Measurements from ENCODE around the gene RSPH10B2.
"Not testable (repeated sequence)": the region's sequence is repeated elsewhere in the genome, so short reads cannot be mapped to it uniquely, and the experiment has no call there.

The RSPH10B2 gene

GRCh38 chr7:6753964-6754363 is at the start of gene RSPH10B2:
RSPH10B2 (plus strand) TSS chr7:6754103; CDS start chr7:6757678, 3,575 bp downstream.
- H3K9me3 Mint-ChIP-seq, H3K27ac Mint-ChIP-seq: not testable (repeated sequence)

DNA sequence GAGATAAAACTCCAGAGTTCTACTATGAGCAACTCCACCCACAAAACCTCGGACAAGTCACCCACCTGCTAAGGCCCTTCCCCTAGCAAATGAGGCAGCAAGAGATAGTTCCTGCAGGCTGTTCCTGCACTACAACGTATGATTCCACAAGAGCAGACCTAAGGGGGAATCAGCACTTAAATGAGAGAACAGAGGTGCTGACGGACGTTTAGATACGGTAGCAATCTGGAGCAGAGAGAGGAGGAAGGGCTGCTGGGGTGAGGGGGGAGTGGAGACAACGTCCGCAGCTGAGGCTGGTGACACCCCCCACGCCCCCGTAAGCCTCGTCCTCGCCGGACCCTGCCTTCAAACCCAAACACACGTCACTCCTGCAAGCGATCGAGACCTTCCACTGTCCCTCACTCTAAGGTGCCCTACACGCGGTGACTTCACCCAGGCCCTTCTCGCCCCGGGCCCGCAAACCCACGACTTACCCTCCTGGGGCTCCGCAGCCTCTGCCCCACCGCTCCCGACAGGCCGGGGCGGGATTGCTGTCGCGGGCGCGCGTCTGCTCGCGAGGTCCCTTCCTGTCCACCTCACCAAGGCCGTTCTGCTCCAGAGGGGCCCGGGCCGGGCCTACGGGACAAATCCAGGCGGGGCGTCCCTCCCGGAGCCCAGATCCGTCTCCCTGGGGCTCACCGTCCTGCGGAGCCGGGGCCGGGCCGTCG is 47.8 kb upstream of the RSPH10B2 start:
- H3K4me1 Mint-ChIP-seq = peaks cover 51% of the 10 kb centered on the region
- H3K9me3 Mint-ChIP-seq = peaks cover 30 to 35% of the 10 kb centered on the region in 2 donors
- peak overlapping the region; percentile 87 to 97 for H3K27ac Mint-ChIP-seq
- ATAC-seq = peak; percentile 55
- H3K4me3 Mint-ChIP-seq = peak overlapping the region; percentile 89 to 90
- DNase-seq = peak in 1 of 2 donors; percentile 35
- no peaks in the 10 kb centered on the region for H3K27me3 Mint-ChIP-seq

More at GRCh38 chr7:6753964-6754363, at the start of gene RSPH10B2:
- H3K27me3 Mint-ChIP-seq, DNase-seq, H3K4me3 Mint-ChIP-seq, H3K4me1 Mint-ChIP-seq: not testable (repeated sequence)
- peak; percentile 22 for ATAC-seq

- Mint-ChIP-seq H3K9me3 (peaks cover 25 to 27% of the 10 kb centered on the region in 2 donors), H3K4me3 (peak within 1 kb of the TSS; percentile 89 to 90), H3K27ac (peak within 1 kb of the TSS; percentile 87 to 97), H3K4me1 (peaks cover 45% of the 10 kb centered on the region), H3K27me3 (no peaks in the 10 kb centered on the region)
- DNase-seq (peak; percentile 93 to 97), ATAC-seq (peak; percentile 95)
Observed at GRCh38 chr7:6706666-6707407, 47.1 kb upstream of the RSPH10B2 start, which contains the start of gene ZNF12. ZNF12 (minus strand) TSS chr7:6706947; CDS start chr7:6705173, 1,774 bp downstream.

DNA sequence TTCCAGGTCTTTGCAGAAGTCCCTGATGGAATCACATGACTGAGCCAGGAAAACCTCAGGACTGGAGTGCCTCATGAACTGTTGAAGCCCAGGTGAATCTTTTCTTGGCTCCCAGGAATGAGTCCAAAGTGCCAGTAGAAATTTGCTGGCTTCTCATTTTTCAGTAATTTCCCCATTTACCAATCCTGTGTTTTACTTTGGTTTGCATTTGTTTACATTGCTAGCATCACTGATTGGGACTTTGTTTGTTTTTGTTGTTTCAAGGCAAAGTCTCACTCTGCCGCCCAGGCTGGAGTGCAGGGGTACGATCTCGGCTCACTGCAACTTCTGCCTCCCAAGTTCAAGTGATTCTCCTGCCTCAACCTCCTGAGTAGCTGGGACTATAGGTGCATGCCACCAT is 45.6 kb upstream of the RSPH10B2 start:
- Mint-ChIP-seq H3K27ac (no peak overlapping the region), H3K9me3 (peaks cover 12 to 13% of the 10 kb centered on the region in 2 donors), H3K4me3 (peak overlapping the region in 1 of 2 donors; percentile 82), H3K4me1 (peaks cover 32% of the 10 kb centered on the region), H3K27me3 (no peaks in the 10 kb centered on the region)
- ATAC-seq = no peak
- DNase-seq = no peak

DNA sequence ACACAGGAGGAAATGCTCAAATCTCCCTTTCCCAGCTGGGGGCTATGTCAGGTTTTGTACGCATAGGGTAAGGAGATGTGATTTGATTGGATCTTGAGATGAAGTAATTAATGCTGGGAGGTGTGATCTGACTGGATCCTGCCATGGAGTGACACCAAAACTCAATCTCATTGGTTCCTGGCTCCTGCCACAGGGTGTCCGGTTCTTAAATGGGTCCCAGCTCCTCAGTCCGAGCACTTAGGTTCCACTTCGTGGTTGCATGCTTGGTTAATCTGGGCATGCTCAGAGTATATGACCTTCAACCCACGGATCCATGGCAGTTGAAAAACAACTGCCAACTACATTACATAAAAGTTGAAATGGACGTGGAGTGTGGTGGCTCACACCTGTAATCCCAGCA is 44.1 kb upstream of the RSPH10B2 start:
- peaks cover 23% of the 10 kb centered on the region for H3K4me1 Mint-ChIP-seq

GRCh38 chr7:6714360-6714759 is 39.5 kb upstream of the RSPH10B2 start:
- DNase-seq (no peak), ATAC-seq (no peak)
- H3K4me3 Mint-ChIP-seq = no peak overlapping the region
- H3K27ac Mint-ChIP-seq = no peak overlapping the region
- H3K9me3 Mint-ChIP-seq = no peaks in the 10 kb centered on the region
- peaks cover 23% of the 10 kb centered on the region for H3K27me3 Mint-ChIP-seq
- H3K4me1 Mint-ChIP-seq = peaks cover 9% of the 10 kb centered on the region

More for the DNA sequence above, 44.1 kb upstream of the RSPH10B2 start:
- H3K27ac Mint-ChIP-seq = no peak overlapping the region
- peaks cover 5 to 6% of the 10 kb centered on the region in 2 donors for H3K9me3 Mint-ChIP-seq
- peak; percentile 9 to 19 for DNase-seq
- no peaks in the 10 kb centered on the region for H3K27me3 Mint-ChIP-seq
- no peak for ATAC-seq
- H3K4me3 Mint-ChIP-seq = no peak overlapping the region

DNA sequence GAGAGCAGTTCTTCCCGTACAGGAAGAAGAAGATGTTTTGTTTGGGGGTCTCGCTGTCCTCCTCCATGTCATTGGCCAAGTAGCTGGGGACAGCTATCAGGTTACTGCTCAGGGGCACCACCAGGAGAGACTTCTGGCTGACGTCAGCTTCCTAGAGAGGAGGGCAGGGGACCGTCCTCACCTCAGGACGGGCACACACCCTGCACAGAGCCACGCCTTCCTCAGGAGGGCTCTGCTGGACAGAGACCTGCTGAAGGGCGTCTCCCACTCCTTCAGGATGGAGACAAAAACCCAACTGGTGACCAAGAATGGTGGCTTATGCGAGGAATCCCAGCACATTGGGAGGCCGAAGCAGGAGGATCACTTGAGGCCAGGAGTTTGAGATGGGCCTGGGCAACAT is 38.0 kb upstream of the RSPH10B2 start:
- not testable (repeated sequence) for DNase-seq, H3K4me1 Mint-ChIP-seq, H3K4me3 Mint-ChIP-seq, ATAC-seq, H3K27ac Mint-ChIP-seq, H3K9me3 Mint-ChIP-seq
- H3K27me3 Mint-ChIP-seq = peaks cover 23% of the 10 kb centered on the region

DNA sequence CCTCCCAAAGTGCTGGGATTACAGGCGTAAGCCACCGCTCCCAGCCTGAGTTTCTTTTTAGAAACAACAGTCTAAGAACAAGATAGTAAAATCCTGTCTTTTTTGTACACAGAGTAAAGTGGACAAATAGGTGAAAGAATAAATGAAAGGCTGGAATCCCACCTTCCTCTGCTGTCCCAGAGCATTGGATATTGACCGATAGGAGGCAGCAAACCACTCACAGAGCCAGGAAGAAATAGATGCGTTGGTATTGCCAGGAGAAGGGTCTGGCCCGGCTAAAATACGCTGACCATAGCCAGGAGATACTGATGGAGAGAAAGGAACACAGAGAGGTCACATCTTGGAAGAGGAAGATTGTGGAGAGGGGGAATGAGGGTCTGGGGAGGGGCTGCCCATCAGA is 35.8 kb upstream of the RSPH10B2 start:
- H3K4me1 Mint-ChIP-seq = peaks cover 9% of the 10 kb centered on the region
- H3K27me3 Mint-ChIP-seq = peaks cover 30% of the 10 kb centered on the region
- H3K27ac Mint-ChIP-seq = no peak overlapping the region
- no peak for ATAC-seq
- no peak overlapping the region for H3K4me3 Mint-ChIP-seq
- no peak for DNase-seq
- H3K9me3 Mint-ChIP-seq = no peaks in the 10 kb centered on the region

- not testable (repeated sequence) for ATAC-seq, H3K27me3 Mint-ChIP-seq, H3K4me3 Mint-ChIP-seq, H3K9me3 Mint-ChIP-seq, DNase-seq, H3K27ac Mint-ChIP-seq
- H3K4me1 Mint-ChIP-seq = peaks cover 14% of the 10 kb centered on the region
Observed at GRCh38 chr7:6724351-6724750, 29.6 kb upstream of the RSPH10B2 start.

DNA sequence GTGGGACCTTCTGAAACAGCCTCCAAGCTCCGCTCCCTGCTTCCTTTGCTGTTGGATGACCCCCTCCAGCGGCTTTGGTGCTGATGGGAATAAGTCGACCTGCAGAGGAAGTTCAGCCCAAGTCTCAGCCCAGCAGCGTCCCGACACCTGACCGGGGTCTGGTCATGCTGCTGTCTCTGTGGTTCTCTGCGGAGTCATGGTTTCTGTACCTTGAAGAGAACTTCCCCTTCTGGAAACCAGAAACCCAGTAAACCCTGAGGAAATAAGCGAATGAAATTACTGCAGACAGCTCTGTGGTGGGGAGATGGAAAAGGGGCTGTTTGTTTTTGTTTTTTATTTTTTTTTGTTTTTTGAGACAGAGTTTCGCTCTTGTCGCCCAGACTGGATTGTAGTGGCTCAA is 28.9 kb upstream of the RSPH10B2 start:
- H3K4me1 Mint-ChIP-seq = peaks cover 17% of the 10 kb centered on the region
- H3K4me3 Mint-ChIP-seq = no peak overlapping the region
- peaks cover 7% of the 10 kb centered on the region for H3K27me3 Mint-ChIP-seq
- H3K27ac Mint-ChIP-seq = no peak overlapping the region
- DNase-seq = peak in 1 of 2 donors; percentile 13
- no peak for ATAC-seq
- H3K9me3 Mint-ChIP-seq = peaks cover 0 to 6% of the 10 kb centered on the region in 2 donors

GRCh38 chr7:6726341-6726740 is 27.6 kb upstream of the RSPH10B2 start:
- not testable (repeated sequence) for H3K27ac Mint-ChIP-seq, H3K4me3 Mint-ChIP-seq, DNase-seq, H3K9me3 Mint-ChIP-seq, ATAC-seq, H3K27me3 Mint-ChIP-seq
- peaks cover 26% of the 10 kb centered on the region for H3K4me1 Mint-ChIP-seq

DNA sequence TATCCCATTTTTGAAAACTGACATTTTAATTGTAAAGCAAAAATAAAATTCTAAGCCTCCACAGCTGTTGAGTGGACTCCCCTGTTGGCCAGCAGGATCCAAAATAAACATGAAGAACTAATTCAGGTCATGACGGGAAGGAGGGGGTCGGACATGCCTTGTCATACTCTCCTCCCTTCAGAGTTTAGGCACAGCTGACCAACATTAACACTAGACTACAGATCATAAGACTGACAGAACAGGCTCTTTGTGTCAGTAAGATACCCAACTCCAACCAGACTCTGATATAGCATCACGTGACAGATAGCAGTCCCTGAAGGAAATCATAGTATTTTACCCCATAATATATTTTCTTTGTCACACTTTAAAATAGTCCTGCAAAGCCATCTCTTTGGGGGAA is 26.2 kb upstream of the RSPH10B2 start:
- Mint-ChIP-seq H3K9me3 (peaks cover 0 to 6% of the 10 kb centered on the region in 2 donors), H3K4me3 (no peak overlapping the region)

GRCh38 chr7:6728893-6729491 is 24.9 kb upstream of the RSPH10B2 start:
- Mint-ChIP-seq H3K27ac (peak overlapping the region; percentile 90 to 93), H3K4me3 (peak overlapping the region; percentile 86 to 95), H3K4me1 (peaks cover 42% of the 10 kb centered on the region)
- not testable (repeated sequence) for DNase-seq, H3K27me3 Mint-ChIP-seq, ATAC-seq, H3K9me3 Mint-ChIP-seq

More for the DNA sequence above, 26.2 kb upstream of the RSPH10B2 start:
- no peak for DNase-seq
- peaks cover 34% of the 10 kb centered on the region for H3K4me1 Mint-ChIP-seq
- ATAC-seq = no peak
- H3K27me3 Mint-ChIP-seq = no peaks in the 10 kb centered on the region
- H3K27ac Mint-ChIP-seq = no peak overlapping the region

DNA sequence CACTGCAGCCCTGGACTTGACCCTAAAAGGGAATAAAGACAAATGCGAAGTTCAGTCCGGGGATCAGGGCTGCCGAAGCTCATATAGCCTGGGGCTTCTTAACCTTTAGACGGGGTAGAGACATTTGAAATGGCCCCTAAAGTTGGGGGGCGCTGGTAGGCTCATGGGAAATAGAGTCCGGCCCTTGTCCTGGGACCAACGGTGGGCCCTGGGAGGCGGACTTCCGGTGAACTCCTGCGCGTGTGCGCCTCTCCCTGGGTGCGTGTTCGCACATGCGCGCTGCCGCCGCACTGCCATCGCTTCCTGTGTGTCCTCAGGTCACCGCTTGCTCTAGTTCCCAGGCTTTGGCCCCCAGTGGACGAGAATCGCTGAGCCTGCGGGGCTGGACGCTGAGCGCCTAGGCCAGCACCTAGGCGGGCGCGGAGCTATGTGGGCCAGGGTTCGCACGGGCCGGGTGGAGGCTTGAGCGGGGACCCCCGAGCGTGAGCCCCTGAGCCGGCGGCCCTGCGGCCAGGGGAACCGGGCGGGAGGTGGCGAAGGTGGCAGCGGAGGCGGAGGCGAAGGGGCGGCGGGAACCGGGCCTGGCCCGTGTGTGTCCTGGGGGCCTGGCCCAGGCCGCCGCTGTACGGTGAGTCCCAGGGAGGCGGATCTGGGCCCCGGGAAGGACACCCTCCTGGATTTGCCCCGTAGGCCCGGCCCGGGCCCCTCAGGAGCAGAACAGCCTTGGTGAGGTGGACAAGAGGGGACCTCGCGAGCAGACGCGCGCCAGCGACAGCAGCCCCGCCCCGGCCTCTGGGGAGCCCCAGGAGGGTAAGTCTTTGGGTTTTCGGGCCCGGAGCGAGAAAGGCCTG is 24.2 kb upstream of the RSPH10B2 start:
- Mint-ChIP-seq H3K4me3 (peak overlapping the region; percentile 86 to 95), H3K27ac (peak overlapping the region; percentile 90 to 93), H3K27me3 (no peaks in the 10 kb centered on the region), H3K4me1 (peaks cover 42% of the 10 kb centered on the region), H3K9me3 (peaks cover 0 to 6% of the 10 kb centered on the region in 2 donors)
- ATAC-seq (peak; percentile 99), DNase-seq (peak; percentile 78 to 89)

GRCh38 chr7:6730343-6730633 is 23.6 kb upstream of the RSPH10B2 start:
- peaks cover 37% of the 10 kb centered on the region for H3K4me1 Mint-ChIP-seq
- ATAC-seq (no peak), DNase-seq (no peak)
- no peaks in the 10 kb centered on the region for H3K27me3 Mint-ChIP-seq
- H3K9me3 Mint-ChIP-seq = peaks cover 0 to 6% of the 10 kb centered on the region in 2 donors
- peak overlapping the region; percentile 86 to 95 for H3K4me3 Mint-ChIP-seq
- H3K27ac Mint-ChIP-seq = peak overlapping the region; percentile 60 to 93

All from stimulated activated naive CD8-positive, alpha-beta T cell treated with anti-CD3 and anti-CD28 coated beads, Interleukin-15, amount 100 ng/mL, for 72 hours (primary cell).